ENCODE results near the gene APBB1. TPM values are rescaled to one million over a fixed set of nuclear protein-coding genes. Genes with fewer than 3 reads are reported as not detected.

The APBB1 gene
- total RNA-seq, 2 donors from 2014 or later, result 6.6 to 10.2 TPM

- Histone ChIP-seq H3K36me3 (no peaks in the 10 kb centered on the region), H3K4me3 (peak overlapping the region; percentile 84), H3K9ac (ENCODE audit: low read depth in 2 of 2, low read length in 2 of 2) (peak overlapping the region; percentile 79 to 84), H3K4me1 (peaks cover 4% of the 10 kb centered on the region), H3K27me3 (no peaks in the 10 kb centered on the region), H3K9me3 (no peaks in the 10 kb centered on the region), H3K27ac (peak overlapping the region; percentile 74)
- intact Hi-C loops (cut with DNase I), result no loop called here
- TF ChIP-seq CTCF (IDR thresholded peaks at IDR 0.05), result no peak
- DNase-seq, result no peak
Observed at GRCh38 chr11:6390718-6391469, 28.0 kb downstream of the APBB1 start.

GRCh38 chr11:6389905-6390717, 28.8 kb downstream of the APBB1 start, which contains the start of gene SMPD1:
TSS of gene SMPD1 (plus strand) at chr11:6390474. CDS start at chr11:6390599, 125 bp downstream.
- no peaks in the 10 kb centered on the region for H3K36me3 ChIP-seq
- peak within 1 kb of the TSS; percentile 74 for H3K27ac ChIP-seq
- no peaks in the 10 kb centered on the region for H3K9me3 ChIP-seq
- peaks cover 4% of the 10 kb centered on the region for H3K4me1 ChIP-seq
- intact Hi-C loops (cut with DNase I), result loop anchor here (10.0 kb wide), 1 partner anchor 295 kb away; the partner anchor contains the start of gene MRPL17
- peak; percentile 94 for DNase-seq
- peak within 1 kb of the TSS; percentile 84 for H3K4me3 ChIP-seq
- TF ChIP-seq CTCF (IDR thresholded peaks at IDR 0.05), result no peak
- H3K9ac ChIP-seq (ENCODE audit: low read depth in 2 of 2, low read length in 2 of 2), result peak within 1 kb of the TSS; percentile 79 to 84
- no peaks in the 10 kb centered on the region for H3K27me3 ChIP-seq

- no peak for TF ChIP-seq CTCF (IDR thresholded peaks at IDR 0.05)
- H3K9me3 ChIP-seq, result no peaks in the 10 kb centered on the region
- peaks cover 4% of the 10 kb centered on the region for H3K4me1 ChIP-seq
- peak overlapping the region; percentile 43 for H3K27ac ChIP-seq
- H3K27me3 ChIP-seq, result no peaks in the 10 kb centered on the region
- H3K9ac ChIP-seq (ENCODE audit: low read depth in 2 of 2, low read length in 2 of 2), result peak overlapping the region in 1 of 2 donors; percentile 84
- no peak for DNase-seq
- intact Hi-C loops (cut with DNase I), result loop anchor here (10.0 kb wide), 1 partner anchor 296 kb away; the partner anchor contains the start of gene MRPL17
- no peaks in the 10 kb centered on the region for H3K36me3 ChIP-seq
- no peak overlapping the region for H3K4me3 ChIP-seq
Observed at GRCh38 chr11:6388748-6389147, 30.1 kb downstream of the APBB1 start.

- H3K36me3 ChIP-seq, result no peaks in the 10 kb centered on the region
- peak overlapping the region in 1 of 2 donors; percentile 3 for H3K9ac ChIP-seq (ENCODE audit: low read depth in 2 of 2, low read length in 2 of 2)
- H3K9me3 ChIP-seq, result no peaks in the 10 kb centered on the region
- no peak for TF ChIP-seq CTCF (IDR thresholded peaks at IDR 0.05)
- DNase-seq, result peak; percentile 36
- no peaks in the 10 kb centered on the region for H3K27me3 ChIP-seq
- H3K27ac ChIP-seq, result peak overlapping the region; percentile 43
- no peak overlapping the region for H3K4me3 ChIP-seq
- peaks cover 4% of the 10 kb centered on the region for H3K4me1 ChIP-seq
- intact Hi-C loops (cut with DNase I), result loop anchor here (10.0 kb wide), 1 partner anchor 297 kb away; the partner anchor contains the start of gene MRPL17
Observed at GRCh38 chr11:6387811-6388599, 30.9 kb downstream of the APBB1 start.

Data from colonic mucosa (tissue), 4 donors.